K562 (cell line): ENCODE results near the gene BORCS5.

Experiments used
- CHD1 ChIP-seq: fragments of 200-600 bp; sonication (generic); IDR thresholded peaks from one replicate; pipeline ENCODE4 v1.6.1; 2012; ENCODE audit warnings: mild to moderate bottlenecking, moderate library complexity, low read length, inconsistent platforms
- CTBP1 ChIP-seq: fragments of 450-650 bp; IDR thresholded peaks from 2 replicates; pipeline ENCODE4 v1.6.1; 2016; ENCODE audit warnings: borderline replicate concordance
- E2F4 ChIP-seq: sonication (generic); formaldehyde crosslinking; IDR thresholded peaks from 2 replicates; pipeline ENCODE4 v1.8.0; 2022; ENCODE audit warnings: mild to moderate bottlenecking, low read depth, missing genetic modification reagents
- EHMT2 ChIP-seq: fragments of 450-650 bp; IDR thresholded peaks from 2 replicates; pipeline ENCODE4 v1.6.1; 2018; ENCODE audit warnings: antibody characterized with exemption
- NR4A1 ChIP-seq, 2 experiments: fragments of 250-450 bp in 1 of 2; fragments of 450-650 bp in 1 of 2; sonication (Bioruptor Pico) in 1 of 2; IDR thresholded peaks; 2 replicates each; pipeline versions ENCODE4 v1.4.0 to v1.6.1; 2016 to 2020; ENCODE audit warnings: mild to moderate bottlenecking in 2 of 2, missing compliant biosample characterization in 1 of 2, missing genetic modification characterization in 1 of 2, moderate library complexity in 1 of 2
- POLR2A ChIP-seq: fragments of 450-650 bp; conservative IDR thresholded peaks from 2 replicates; pipeline ENCODE4 v1.6.1; 2016
- POLR2AphosphoS5 ChIP-seq: IDR thresholded peaks from 2 replicates; pipeline ENCODE4 v1.6.1; 2011; ENCODE audit warnings: mild to moderate bottlenecking, low read depth, low read length, moderate library complexity; ENCODE audit not compliant: control insufficient read depth, insufficient read depth
- PREB ChIP-seq: sonication (generic); formaldehyde crosslinking; IDR thresholded peaks from 2 replicates; pipeline ENCODE4 v1.8.1; 2023; ENCODE audit warnings: mild to moderate bottlenecking, missing genetic modification reagents
- SOX6 ChIP-seq: fragments of 450-650 bp; IDR thresholded peaks from 2 replicates; pipeline ENCODE4 v1.6.1; 2014; ENCODE audit warnings: mild to moderate bottlenecking
- STAG1 ChIP-seq: sonication (generic); formaldehyde crosslinking; IDR thresholded peaks from 2 replicates; pipeline ENCODE4 v1.5.0; 2020; ENCODE audit warnings: missing genetic modification reagents, borderline replicate concordance
- TAF7 ChIP-seq: fragments of 450-650 bp; IDR thresholded peaks from 2 replicates; pipeline ENCODE4 v1.6.1; 2016; ENCODE audit warnings: missing genetic modification characterization, missing compliant biosample characterization
- ZBTB7A ChIP-seq: IDR thresholded peaks from 2 replicates; pipeline ENCODE4 v1.6.1; 2011; ENCODE audit warnings: low read depth, mild to moderate bottlenecking, low read length, moderate library complexity, borderline replicate concordance; ENCODE audit not compliant: control insufficient read depth
- ZNF121 ChIP-seq: sonication (generic); formaldehyde crosslinking; conservative IDR thresholded peaks from 2 replicates; pipeline ENCODE4 v1.8.0; 2022; ENCODE audit warnings: missing genetic modification reagents
- TF ChIP-seq, protein P1 (sequence below), 3 experiments: IDR thresholded peaks in 2 of 3; conservative IDR thresholded peaks in 1 of 3; 2 replicates each; pipeline ENCODE4 v1.5.1; 2011 to 2012; ENCODE audit warnings: low read length in 3 of 3, mild to moderate bottlenecking in 3 of 3, control low read depth in 2 of 3, improper control_type of control experiment in 1 of 3, inconsistent platforms in 1 of 3, low read depth in 1 of 3, mixed read lengths in 1 of 3, moderate library complexity in 1 of 3; ENCODE audit not compliant: insufficient read depth in 2 of 3

GRCh38 chr12:12392413-12392812 is 35.5 kb downstream of the BORCS5 start:
- TF ChIP-seq CTBP1, result peak; percentile 75; the same call in 1 of the 2 replicates
- TF ChIP-seq CHD1, result no peak
- no peak for TF ChIP-seq POLR2A
- TF ChIP-seq ZNF121 (CRISPR knock-in tag), result no peak
- TF ChIP-seq E2F4 (CRISPR knock-in tag), result no peak
- TF ChIP-seq STAG1, result no peak
- TF ChIP-seq SOX6, result peak; percentile 91
- no peak for TF ChIP-seq ZBTB7A
- TF ChIP-seq, protein P1, sequence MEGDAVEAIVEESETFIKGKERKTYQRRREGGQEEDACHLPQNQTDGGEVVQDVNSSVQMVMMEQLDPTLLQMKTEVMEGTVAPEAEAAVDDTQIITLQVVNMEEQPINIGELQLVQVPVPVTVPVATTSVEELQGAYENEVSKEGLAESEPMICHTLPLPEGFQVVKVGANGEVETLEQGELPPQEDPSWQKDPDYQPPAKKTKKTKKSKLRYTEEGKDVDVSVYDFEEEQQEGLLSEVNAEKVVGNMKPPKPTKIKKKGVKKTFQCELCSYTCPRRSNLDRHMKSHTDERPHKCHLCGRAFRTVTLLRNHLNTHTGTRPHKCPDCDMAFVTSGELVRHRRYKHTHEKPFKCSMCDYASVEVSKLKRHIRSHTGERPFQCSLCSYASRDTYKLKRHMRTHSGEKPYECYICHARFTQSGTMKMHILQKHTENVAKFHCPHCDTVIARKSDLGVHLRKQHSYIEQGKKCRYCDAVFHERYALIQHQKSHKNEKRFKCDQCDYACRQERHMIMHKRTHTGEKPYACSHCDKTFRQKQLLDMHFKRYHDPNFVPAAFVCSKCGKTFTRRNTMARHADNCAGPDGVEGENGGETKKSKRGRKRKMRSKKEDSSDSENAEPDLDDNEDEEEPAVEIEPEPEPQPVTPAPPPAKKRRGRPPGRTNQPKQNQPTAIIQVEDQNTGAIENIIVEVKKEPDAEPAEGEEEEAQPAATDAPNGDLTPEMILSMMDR (IDR thresholded peaks at IDR 0.05 in 2 of 3, conservative IDR thresholded peaks at IDR 0.05 in 1 of 3; ENCODE audit: insufficient read depth in 2 of 3, low read depth in 1 of 3, low read length in 3 of 3), result no peak
- TF ChIP-seq NR4A1 (CRISPR knock-in tag; IDR thresholded peaks at IDR 0.05), result no peak
- TF ChIP-seq NR4A1 (tag; IDR thresholded peaks at IDR 0.05), result no peak
- no peak for TF ChIP-seq TAF7 (tag)
- no peak for TF ChIP-seq PREB (CRISPR knock-in tag)
- TF ChIP-seq POLR2AphosphoS5, result no peak
- no peak for TF ChIP-seq EHMT2
